Smooth muscle cell (in vitro differentiated cells): ENCODE results near the gene CDKAL1. TPM values are rescaled to one million over a fixed set of nuclear protein-coding genes. Genes with fewer than 3 reads are reported as not detected.
"Not testable (repeated sequence)": the region's sequence is repeated elsewhere in the genome, so short reads cannot be mapped to it uniquely, and the experiment has no call there.

Source experiments
- DNase-seq: peaks from one replicate; lab custom pipeline; 2025; ENCODE audit not compliant: unreplicated experiment; lab: John Stamatoyannopoulos, UW
- H2AFZ ChIP-seq: fragments of 200-600 bp; sonication (generic); 2 replicates; pipeline ENCODE4 v1.6.0; 2016; ENCODE audit warnings: antibody characterized with exemption, low read depth, mild to moderate bottlenecking
- H3F3A ChIP-seq: fragments of 200-600 bp; sonication (generic); 2 replicates; pipeline ENCODE4 v1.6.0; 2017; ENCODE audit warnings: antibody characterized with exemption, low read depth
- H3K27ac ChIP-seq: fragments of 200-600 bp; sonication (generic); 2 replicates; pipeline ENCODE4 v1.5.1; 2016; ENCODE audit warnings: low read depth, mild to moderate bottlenecking
- H3K27me3 ChIP-seq: fragments of 200-600 bp; sonication (generic); 2 replicates; pipeline ENCODE4 v1.6.1; 2016; ENCODE audit warnings: low read depth, mild to moderate bottlenecking
- H3K36me3 ChIP-seq: fragments of 200-600 bp; sonication (generic); 2 replicates; pipeline ENCODE4 v1.5.1; 2016; ENCODE audit warnings: low read depth
- H3K4me1 ChIP-seq: fragments of 200-600 bp; sonication (generic); 2 replicates; pipeline ENCODE4 v1.5.1; 2016; ENCODE audit warnings: low read depth
- H3K4me2 ChIP-seq: fragments of 200-600 bp; sonication (generic); 2 replicates; pipeline ENCODE4 v1.6.0; 2016; ENCODE audit warnings: mild to moderate bottlenecking
- H3K4me3 ChIP-seq: fragments of 200-600 bp; sonication (generic); 2 replicates; pipeline ENCODE4 v1.5.1; 2016; ENCODE audit warnings: mild to moderate bottlenecking
- H3K79me2 ChIP-seq: fragments of 200-600 bp; sonication (generic); 2 replicates; pipeline ENCODE4 v1.6.0; 2016; ENCODE audit warnings: low read depth, mild to moderate bottlenecking
- H3K9ac ChIP-seq: fragments of 200-600 bp; sonication (generic); 2 replicates; pipeline ENCODE4 v1.6.0; 2016; ENCODE audit warnings: low read depth
- H3K9me3 ChIP-seq: fragments of 200-600 bp; sonication (generic); replicated peaks from 2 replicates; pipeline ENCODE4 v1.5.1; 2016; ENCODE audit warnings: low read depth
- H4K20me1 ChIP-seq: fragments of 200-600 bp; sonication (generic); 2 replicates; pipeline ENCODE4 v1.6.0; 2016; ENCODE audit warnings: low read depth
- CTCF ChIP-seq: fragments of 200-600 bp; sonication (generic); IDR thresholded peaks from 2 replicates; pipeline ENCODE4 v1.5.1; 2017; ENCODE audit warnings: borderline replicate concordance, mild to moderate bottlenecking, antibody characterized with exemption; ENCODE audit not compliant: insufficient read depth, poor library complexity, severe bottlenecking
- whole genome bisulfite sequencing: methylation state at CpG from one replicate; pipeline ENCODE4 v1.1.7; 2016; ENCODE audit warnings: low lambda C conversion rate; 5-methylcytosine and 5-hydroxymethylcytosine counted together
- polyA plus RNA-seq: library from polyadenylated mRNA; unstranded; fragments of >200 nt; fragmentation: Nextera tagmentation; extraction: Ambion mirVana; gene quantifications from 2 replicates; pipeline ENCODE4 v1.2.1, GENCODE V29; 2016
- total RNA-seq: library from RNA; depleted of rRNA; stranded (reverse); fragments of >200 nt; gene quantifications from 2 replicates; pipeline ENCODE4 v1.2.3, GENCODE V29; 2014

Gene CDKAL1
- total and polyA plus RNA-seq, 2 experiments from 2014 or later: 16.5 to 16.6 TPM

GRCh38 chr6:20605581-20605980 is 71.3 kb downstream of the CDKAL1 start:
- Histone ChIP-seq H3K9ac (no peak overlapping the region), H3K9me3 (no peaks in the 10 kb centered on the region), H4K20me1 (no peaks in the 10 kb centered on the region), H3K4me1 (peaks cover 21% of the 10 kb centered on the region), H3F3A (no peaks in the 10 kb centered on the region), H3K27me3 (no peaks in the 10 kb centered on the region), H3K79me2 (no peaks in the 10 kb centered on the region), H3K4me3 (no peak overlapping the region), H3K4me2 (no peak overlapping the region), H2AFZ (no peak overlapping the region), H3K27ac (no peak overlapping the region), H3K36me3 (no peaks in the 10 kb centered on the region)
- TF ChIP-seq CTCF: no peak
- DNase-seq: no peak
- WGBS: 38% methylated on average over 3 of the region's 3 CpGs

- Histone ChIP-seq H3K4me2 (no peak overlapping the region), H3K79me2 (no peaks in the 10 kb centered on the region), H3K4me3 (no peak overlapping the region), H3K9ac (no peak overlapping the region), H4K20me1 (no peaks in the 10 kb centered on the region), H3K27me3 (no peaks in the 10 kb centered on the region), H3K36me3 (no peaks in the 10 kb centered on the region), H2AFZ (no peak overlapping the region), H3K27ac (no peak overlapping the region), H3F3A (no peaks in the 10 kb centered on the region), H3K9me3 (no peaks in the 10 kb centered on the region), H3K4me1 (peaks cover 21% of the 10 kb centered on the region)
- no peak for TF ChIP-seq CTCF
- 69% methylated on average over 1 of the region's 1 CpG for WGBS
- no peak for DNase-seq
Measured at GRCh38 chr6:20606831-20607230, 72.6 kb downstream of the CDKAL1 start.

GRCh38 chr6:20608356-20608755 is 74.1 kb downstream of the CDKAL1 start:
- Histone ChIP-seq H2AFZ (no peak overlapping the region), H3K27me3 (no peaks in the 10 kb centered on the region), H3K79me2 (no peaks in the 10 kb centered on the region), H3K4me3 (no peak overlapping the region), H3K27ac (no peak overlapping the region), H4K20me1 (no peaks in the 10 kb centered on the region), H3F3A (no peaks in the 10 kb centered on the region), H3K36me3 (no peaks in the 10 kb centered on the region), H3K4me1 (peaks cover 21% of the 10 kb centered on the region), H3K9ac (no peak overlapping the region), H3K4me2 (no peak overlapping the region), H3K9me3 (no peaks in the 10 kb centered on the region)
- DNase-seq: no peak
- 94% methylated on average over 4 of the region's 4 CpGs for WGBS
- no peak for TF ChIP-seq CTCF

GRCh38 chr6:20608905-20609304 is 74.6 kb downstream of the CDKAL1 start:
- no peaks in the 10 kb centered on the region for H4K20me1 ChIP-seq
- no peak overlapping the region for H3K9ac ChIP-seq
- no peaks in the 10 kb centered on the region for H3K27me3 ChIP-seq
- H2AFZ ChIP-seq: no peak overlapping the region
- H3K4me1 ChIP-seq: peaks cover 21% of the 10 kb centered on the region
- WGBS: 95% methylated on average over 2 of the region's 2 CpGs
- no peak for DNase-seq
- no peak overlapping the region for H3K4me3 ChIP-seq
- H3K27ac ChIP-seq: no peak overlapping the region
- H3K36me3 ChIP-seq: no peaks in the 10 kb centered on the region
- H3K79me2 ChIP-seq: no peaks in the 10 kb centered on the region
- no peaks in the 10 kb centered on the region for H3K9me3 ChIP-seq
- H3F3A ChIP-seq: no peaks in the 10 kb centered on the region
- no peak overlapping the region for H3K4me2 ChIP-seq
- no peak for TF ChIP-seq CTCF

- not testable (repeated sequence) for H4K20me1 ChIP-seq, DNase-seq, H3K27me3 ChIP-seq, H3K4me2 ChIP-seq, H3K9me3 ChIP-seq, H3K27ac ChIP-seq, H3K36me3 ChIP-seq, H2AFZ ChIP-seq, H3K9ac ChIP-seq, H3K79me2 ChIP-seq, H3K4me3 ChIP-seq, H3F3A ChIP-seq
- H3K4me1 ChIP-seq: peaks cover 21% of the 10 kb centered on the region
- WGBS: 94% methylated on average over 2 of the region's 2 CpGs
Measured at GRCh38 chr6:20609924-20610323, 75.7 kb downstream of the CDKAL1 start.
